ENCODE results near the gene FIGN. TPM values are rescaled to one million over a fixed set of nuclear protein-coding genes. Genes with fewer than 3 reads are reported as not detected.

Gene FIGN
- total and polyA plus RNA-seq, 2 experiments from 2014 or later = 0.76 to 2.6 TPM

DNA sequence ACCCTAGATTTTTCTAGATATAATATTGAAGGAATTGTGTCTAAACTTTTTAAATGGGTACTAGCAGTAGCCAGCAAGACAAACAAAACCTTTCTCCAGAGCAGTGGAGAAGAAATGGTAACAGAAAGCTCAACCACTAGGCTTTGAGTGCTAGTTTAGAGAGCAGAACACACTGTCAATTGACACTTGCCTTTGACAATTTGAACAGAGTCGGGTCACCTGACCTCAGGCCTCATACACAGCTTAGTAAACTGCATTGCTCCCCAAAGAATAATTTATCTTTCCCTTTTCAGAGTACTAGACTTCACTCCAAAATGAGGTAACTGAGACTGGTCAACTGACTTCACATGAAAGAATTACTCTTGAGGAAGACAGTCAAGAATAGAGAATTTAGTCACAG is 48.6 kb downstream of the FIGN start:
- no peaks in the 10 kb centered on the region for H3K79me2 ChIP-seq (ENCODE audit: insufficient read depth)
- H3K27ac ChIP-seq = no peak overlapping the region
- no peaks in the 10 kb centered on the region for H3K27me3 ChIP-seq (replicated peaks; ENCODE audit: insufficient read depth)
- H3K4me3 ChIP-seq = no peak overlapping the region
- H3K4me2 ChIP-seq (ENCODE audit: unreplicated experiment) = no peak overlapping the region
- DNase-seq = no peak
- H3K36me3 ChIP-seq (ENCODE audit: low read depth) = no peaks in the 10 kb centered on the region
- 0 to 14% methylated on average over 1 of the region's 1 CpG for WGBS, 2 experiments (ENCODE audit: low coverage in 1 of 2, low lambda C conversion rate in 2 of 2, missing lambda C conversion rate in 2 of 2)
- no peaks in the 10 kb centered on the region for H3K9me3 ChIP-seq (ENCODE audit: low read depth)
- H3K9me2 ChIP-seq (ENCODE audit: insufficient read depth) = no peaks in the 10 kb centered on the region
- no peak for TF ChIP-seq EZH2 (IDR thresholded peaks at IDR 0.05; ENCODE audit: insufficient read depth, poor library complexity, severe bottlenecking)
- TF ChIP-seq EZH2phosphoT487 (IDR thresholded peaks at IDR 0.05; ENCODE audit: insufficient read depth, low read depth) = no peak
- no peak overlapping the region for H3K9ac ChIP-seq
- in situ Hi-C loops (cut with MboI) = no loop called here
- no peaks in the 10 kb centered on the region for H4K20me1 ChIP-seq (ENCODE audit: insufficient read depth)
- 0 out of 2 replicates have a peak, but pooled peaks cover 7% of the 10 kb centered on the region for H3F3A ChIP-seq (ENCODE audit: insufficient read depth)
- H2AFZ ChIP-seq = no peak overlapping the region
- H3K4me1 ChIP-seq (ENCODE audit: insufficient read depth) = peaks cover 10% of the 10 kb centered on the region

DNA sequence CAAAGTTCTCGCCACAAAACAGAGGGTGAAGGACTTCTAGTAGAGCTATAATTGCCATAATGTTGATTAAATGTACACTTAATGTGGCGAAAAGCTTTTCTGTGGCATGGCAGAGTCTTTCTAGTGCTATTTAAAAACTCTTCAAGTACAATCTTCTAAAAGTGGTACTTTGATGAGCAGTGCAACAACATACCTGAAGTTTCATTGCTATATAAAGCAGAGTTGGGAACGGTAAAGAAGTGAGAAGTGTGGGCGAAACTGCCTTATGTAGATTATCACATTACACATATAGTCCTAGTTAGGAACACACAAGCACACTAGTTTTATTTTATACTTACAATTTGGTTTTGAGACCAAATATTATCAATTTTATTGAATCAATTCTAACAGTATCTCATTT is 49.5 kb downstream of the FIGN start:
- H3K27me3 ChIP-seq (replicated peaks; ENCODE audit: insufficient read depth) = no peaks in the 10 kb centered on the region
- no peaks in the 10 kb centered on the region for H3K9me2 ChIP-seq (ENCODE audit: insufficient read depth)
- no peak overlapping the region for H3K9ac ChIP-seq
- no peak overlapping the region for H3K27ac ChIP-seq
- no peak for DNase-seq
- no peaks in the 10 kb centered on the region for H4K20me1 ChIP-seq (ENCODE audit: insufficient read depth)
- H3K4me3 ChIP-seq = no peak overlapping the region
- H3K4me2 ChIP-seq (ENCODE audit: unreplicated experiment) = no peak overlapping the region
- no peak overlapping the region for H2AFZ ChIP-seq
- in situ Hi-C loops (cut with MboI) = no loop called here
- H3F3A ChIP-seq (ENCODE audit: insufficient read depth) = 0 out of 2 replicates have a peak, but pooled peaks cover 7% of the 10 kb centered on the region
- H3K9me3 ChIP-seq (ENCODE audit: low read depth) = no peaks in the 10 kb centered on the region
- no peaks in the 10 kb centered on the region for H3K36me3 ChIP-seq (ENCODE audit: low read depth)
- TF ChIP-seq EZH2 (IDR thresholded peaks at IDR 0.05; ENCODE audit: insufficient read depth, poor library complexity, severe bottlenecking) (no peak), EZH2phosphoT487 (IDR thresholded peaks at IDR 0.05; ENCODE audit: insufficient read depth, low read depth) (no peak)
- H3K4me1 ChIP-seq (ENCODE audit: insufficient read depth) = peaks cover 19% of the 10 kb centered on the region
- 73 to 74% methylated on average over 4 of the region's 4 CpGs for WGBS, 2 experiments (ENCODE audit: low coverage in 1 of 2, low lambda C conversion rate in 2 of 2, missing lambda C conversion rate in 2 of 2)
- H3K79me2 ChIP-seq (ENCODE audit: insufficient read depth) = no peaks in the 10 kb centered on the region

DNA sequence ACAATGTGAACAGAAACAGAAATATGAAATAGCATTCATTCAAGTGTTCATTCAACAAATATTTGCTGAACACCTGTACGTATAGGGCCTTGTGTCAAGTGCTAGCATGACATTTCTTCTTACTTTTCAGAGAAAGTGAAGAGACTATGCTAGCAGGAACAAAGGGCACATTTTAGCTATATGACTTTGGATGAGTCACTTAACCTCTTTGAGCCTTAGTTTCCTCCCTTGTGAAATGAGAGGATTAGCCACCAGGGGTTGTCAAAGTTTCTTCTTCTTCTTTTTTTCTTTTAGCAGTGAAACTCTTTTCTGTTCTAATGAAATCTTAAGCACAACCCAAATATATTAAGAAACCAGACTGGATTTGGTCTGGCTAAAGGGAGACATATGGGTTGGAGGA is 53.1 kb downstream of the FIGN start:
- Histone ChIP-seq H3K9me3 (ENCODE audit: low read depth) (no peaks in the 10 kb centered on the region), H3K4me3 (no peak overlapping the region), H3K4me2 (ENCODE audit: unreplicated experiment) (peak overlapping the region; percentile 40), H3K9ac (no peak overlapping the region), H2AFZ (no peak overlapping the region), H4K20me1 (ENCODE audit: insufficient read depth) (no peaks in the 10 kb centered on the region), H3K27me3 (replicated peaks; ENCODE audit: insufficient read depth) (no peaks in the 10 kb centered on the region), H3K27ac (no peak overlapping the region), H3F3A (ENCODE audit: insufficient read depth) (0 out of 2 replicates have a peak, but pooled peaks cover 7% of the 10 kb centered on the region), H3K9me2 (ENCODE audit: insufficient read depth) (no peaks in the 10 kb centered on the region), H3K4me1 (ENCODE audit: insufficient read depth) (peaks cover 19% of the 10 kb centered on the region), H3K79me2 (ENCODE audit: insufficient read depth) (no peaks in the 10 kb centered on the region), H3K36me3 (ENCODE audit: low read depth) (no peaks in the 10 kb centered on the region)
- in situ Hi-C loops (cut with MboI) = no loop called here
- WGBS, 2 experiments (ENCODE audit: low coverage in 1 of 2, low lambda C conversion rate in 2 of 2, missing lambda C conversion rate in 2 of 2) = 25 to 26% methylated on average over 1 of the region's 1 CpG
- peak; percentile 71 for DNase-seq
- no peak for TF ChIP-seq EZH2 (IDR thresholded peaks at IDR 0.05; ENCODE audit: insufficient read depth, poor library complexity, severe bottlenecking)
- no peak for TF ChIP-seq EZH2phosphoT487 (IDR thresholded peaks at IDR 0.05; ENCODE audit: insufficient read depth, low read depth)

GRCh38 chr2:163681745-163682144 is 54.1 kb downstream of the FIGN start:
- H3K9me2 ChIP-seq (ENCODE audit: insufficient read depth) = no peaks in the 10 kb centered on the region
- peaks cover 19% of the 10 kb centered on the region for H3K4me1 ChIP-seq (ENCODE audit: insufficient read depth)
- no peak overlapping the region for H3K4me3 ChIP-seq
- H2AFZ ChIP-seq = no peak overlapping the region
- DNase-seq = peak; percentile 61
- no peaks in the 10 kb centered on the region for H3K79me2 ChIP-seq (ENCODE audit: insufficient read depth)
- H4K20me1 ChIP-seq (ENCODE audit: insufficient read depth) = no peaks in the 10 kb centered on the region
- H3K36me3 ChIP-seq (ENCODE audit: low read depth) = no peaks in the 10 kb centered on the region
- in situ Hi-C loops (cut with MboI) = no loop called here
- peak overlapping the region; percentile 7; the same call in 1 of the 2 replicates for H3K9ac ChIP-seq
- peak overlapping the region; percentile 40 for H3K4me2 ChIP-seq (ENCODE audit: unreplicated experiment)
- H3K27me3 ChIP-seq (replicated peaks; ENCODE audit: insufficient read depth) = no peaks in the 10 kb centered on the region
- TF ChIP-seq EZH2phosphoT487 (IDR thresholded peaks at IDR 0.05; ENCODE audit: insufficient read depth, low read depth) = no peak
- TF ChIP-seq EZH2 (IDR thresholded peaks at IDR 0.05; ENCODE audit: insufficient read depth, poor library complexity, severe bottlenecking) = no peak
- H3K27ac ChIP-seq = no peak overlapping the region
- H3F3A ChIP-seq (ENCODE audit: insufficient read depth) = 0 out of 2 replicates have a peak, but pooled peaks cover 7% of the 10 kb centered on the region
- WGBS, 2 experiments (ENCODE audit: low coverage in 1 of 2, low lambda C conversion rate in 2 of 2, missing lambda C conversion rate in 2 of 2) = 24 to 27% methylated on average over 5 of the region's 5 CpGs
- H3K9me3 ChIP-seq (ENCODE audit: low read depth) = no peaks in the 10 kb centered on the region

DNA sequence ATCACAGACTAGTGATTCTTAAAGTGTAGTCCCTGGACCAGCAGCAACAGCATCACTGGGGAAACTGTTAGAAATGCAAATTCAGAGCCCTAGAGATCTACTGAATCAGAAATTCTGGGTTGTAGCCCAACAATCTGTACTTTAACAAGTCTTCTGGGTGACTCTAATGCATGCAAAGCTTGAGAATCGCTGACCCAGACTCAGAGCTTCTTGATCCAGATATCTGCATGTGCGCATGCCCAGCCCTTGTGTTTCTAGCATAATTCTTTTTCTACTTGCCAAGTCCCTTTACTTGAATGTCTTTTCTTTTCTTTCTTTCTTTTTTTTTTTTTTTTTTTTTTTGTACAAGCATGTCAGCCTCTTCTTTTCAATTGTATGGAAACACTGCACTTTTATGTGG is 60.4 kb downstream of the FIGN start:
- H3K9me2 ChIP-seq (ENCODE audit: insufficient read depth) = no peaks in the 10 kb centered on the region
- in situ Hi-C loops (cut with MboI) = no loop called here

More for the DNA sequence above, 60.4 kb downstream of the FIGN start:
- TF ChIP-seq EZH2phosphoT487 (IDR thresholded peaks at IDR 0.05; ENCODE audit: insufficient read depth, low read depth) (no peak), EZH2 (IDR thresholded peaks at IDR 0.05; ENCODE audit: insufficient read depth, poor library complexity, severe bottlenecking) (no peak)
- Histone ChIP-seq H2AFZ (no peak overlapping the region), H3K27me3 (replicated peaks; ENCODE audit: insufficient read depth) (no peaks in the 10 kb centered on the region), H3K4me2 (ENCODE audit: unreplicated experiment) (no peak overlapping the region), H3K4me3 (no peak overlapping the region), H3K9me3 (ENCODE audit: low read depth) (no peaks in the 10 kb centered on the region), H3K9ac (no peak overlapping the region), H3K79me2 (ENCODE audit: insufficient read depth) (no peaks in the 10 kb centered on the region), H3K36me3 (ENCODE audit: low read depth) (no peaks in the 10 kb centered on the region), H4K20me1 (ENCODE audit: insufficient read depth) (no peaks in the 10 kb centered on the region), H3F3A (ENCODE audit: insufficient read depth) (no peaks in the 10 kb centered on the region), H3K27ac (no peak overlapping the region), H3K4me1 (ENCODE audit: insufficient read depth) (no peaks in the 10 kb centered on the region)
- DNase-seq = no peak
- WGBS, 2 experiments (ENCODE audit: low coverage in 1 of 2, low lambda C conversion rate in 2 of 2, missing lambda C conversion rate in 2 of 2) = 95 to 100% methylated on average over 2 of the region's 2 CpGs
